ENCODE results near the gene SH3YL1. TPM values are rescaled to one million over a fixed set of nuclear protein-coding genes. Genes with fewer than 3 reads are reported as not detected.

The SH3YL1 gene
- polyA plus RNA-seq, 2 of the 4 experiments (the other 2 are of a cell fraction): 12.8 to 23.9 TPM

DNA sequence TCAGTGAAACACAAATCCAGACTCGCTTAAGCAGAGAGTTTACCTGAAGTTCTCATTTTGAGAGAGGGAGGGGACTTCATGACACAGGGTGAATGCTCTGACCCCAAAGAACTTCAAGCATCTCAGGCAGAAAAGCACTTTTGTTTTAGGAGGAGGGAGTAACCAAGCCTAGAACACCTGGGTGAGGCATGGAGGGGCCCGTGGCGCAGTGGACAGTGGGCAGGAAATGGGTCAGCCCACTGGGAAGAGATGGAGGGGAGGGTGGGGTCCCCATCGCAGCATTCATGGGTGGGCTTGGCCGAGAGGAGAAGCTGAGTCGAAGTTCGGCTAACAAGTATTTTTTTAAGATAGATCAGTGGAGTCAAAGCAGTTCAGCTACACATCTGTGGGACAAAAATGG lies 67.9 kb downstream of the SH3YL1 start:
- H3K9me3 ChIP-seq: no peaks in the 10 kb centered on the region
- H3K4me1 ChIP-seq: no peaks in the 10 kb centered on the region
- ChIA-PET CTCF (no interaction called here), POLR2A (no interaction called here)
- WGBS (ENCODE audit: missing lambda C conversion rate): 30% methylated on average over 7 of the region's 7 CpGs
- H3K27ac ChIP-seq: no peak overlapping the region
- DNase-seq (ENCODE audit: low read depth in 1 of 2, low spot score in 1 of 2) (no peak), ATAC-seq (no peak), FAIRE-seq (no peak)
- no peak overlapping the region for H3K4me2 ChIP-seq
- no peak overlapping the region for H3K4me3 ChIP-seq
- TF ChIP-seq, protein P1, sequence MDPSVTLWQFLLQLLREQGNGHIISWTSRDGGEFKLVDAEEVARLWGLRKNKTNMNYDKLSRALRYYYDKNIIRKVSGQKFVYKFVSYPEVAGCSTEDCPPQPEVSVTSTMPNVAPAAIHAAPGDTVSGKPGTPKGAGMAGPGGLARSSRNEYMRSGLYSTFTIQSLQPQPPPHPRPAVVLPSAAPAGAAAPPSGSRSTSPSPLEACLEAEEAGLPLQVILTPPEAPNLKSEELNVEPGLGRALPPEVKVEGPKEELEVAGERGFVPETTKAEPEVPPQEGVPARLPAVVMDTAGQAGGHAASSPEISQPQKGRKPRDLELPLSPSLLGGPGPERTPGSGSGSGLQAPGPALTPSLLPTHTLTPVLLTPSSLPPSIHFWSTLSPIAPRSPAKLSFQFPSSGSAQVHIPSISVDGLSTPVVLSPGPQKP (IDR thresholded peaks at IDR 0.05; ENCODE audit: low read depth, low read length): no peak
- TF ChIP-seq, protein P2, sequence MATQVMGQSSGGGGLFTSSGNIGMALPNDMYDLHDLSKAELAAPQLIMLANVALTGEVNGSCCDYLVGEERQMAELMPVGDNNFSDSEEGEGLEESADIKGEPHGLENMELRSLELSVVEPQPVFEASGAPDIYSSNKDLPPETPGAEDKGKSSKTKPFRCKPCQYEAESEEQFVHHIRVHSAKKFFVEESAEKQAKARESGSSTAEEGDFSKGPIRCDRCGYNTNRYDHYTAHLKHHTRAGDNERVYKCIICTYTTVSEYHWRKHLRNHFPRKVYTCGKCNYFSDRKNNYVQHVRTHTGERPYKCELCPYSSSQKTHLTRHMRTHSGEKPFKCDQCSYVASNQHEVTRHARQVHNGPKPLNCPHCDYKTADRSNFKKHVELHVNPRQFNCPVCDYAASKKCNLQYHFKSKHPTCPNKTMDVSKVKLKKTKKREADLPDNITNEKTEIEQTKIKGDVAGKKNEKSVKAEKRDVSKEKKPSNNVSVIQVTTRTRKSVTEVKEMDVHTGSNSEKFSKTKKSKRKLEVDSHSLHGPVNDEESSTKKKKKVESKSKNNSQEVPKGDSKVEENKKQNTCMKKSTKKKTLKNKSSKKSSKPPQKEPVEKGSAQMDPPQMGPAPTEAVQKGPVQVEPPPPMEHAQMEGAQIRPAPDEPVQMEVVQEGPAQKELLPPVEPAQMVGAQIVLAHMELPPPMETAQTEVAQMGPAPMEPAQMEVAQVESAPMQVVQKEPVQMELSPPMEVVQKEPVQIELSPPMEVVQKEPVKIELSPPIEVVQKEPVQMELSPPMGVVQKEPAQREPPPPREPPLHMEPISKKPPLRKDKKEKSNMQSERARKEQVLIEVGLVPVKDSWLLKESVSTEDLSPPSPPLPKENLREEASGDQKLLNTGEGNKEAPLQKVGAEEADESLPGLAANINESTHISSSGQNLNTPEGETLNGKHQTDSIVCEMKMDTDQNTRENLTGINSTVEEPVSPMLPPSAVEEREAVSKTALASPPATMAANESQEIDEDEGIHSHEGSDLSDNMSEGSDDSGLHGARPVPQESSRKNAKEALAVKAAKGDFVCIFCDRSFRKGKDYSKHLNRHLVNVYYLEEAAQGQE (IDR thresholded peaks at IDR 0.05): no peak
- TF ChIP-seq, protein P3, sequence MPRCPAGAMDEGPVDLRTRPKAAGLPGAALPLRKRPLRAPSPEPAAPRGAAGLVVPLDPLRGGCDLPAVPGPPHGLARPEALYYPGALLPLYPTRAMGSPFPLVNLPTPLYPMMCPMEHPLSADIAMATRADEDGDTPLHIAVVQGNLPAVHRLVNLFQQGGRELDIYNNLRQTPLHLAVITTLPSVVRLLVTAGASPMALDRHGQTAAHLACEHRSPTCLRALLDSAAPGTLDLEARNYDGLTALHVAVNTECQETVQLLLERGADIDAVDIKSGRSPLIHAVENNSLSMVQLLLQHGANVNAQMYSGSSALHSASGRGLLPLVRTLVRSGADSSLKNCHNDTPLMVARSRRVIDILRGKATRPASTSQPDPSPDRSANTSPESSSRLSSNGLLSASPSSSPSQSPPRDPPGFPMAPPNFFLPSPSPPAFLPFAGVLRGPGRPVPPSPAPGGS (IDR thresholded peaks at IDR 0.05): no peak
- no peak for TF ChIP-seq EHMT2 (IDR thresholded peaks at IDR 0.05; ENCODE audit: low read depth)
- TF ChIP-seq RNF2 (IDR thresholded peaks at IDR 0.05; ENCODE audit: borderline replicate concordance, low read depth): no peak
- TF ChIP-seq MAFK (IDR thresholded peaks at IDR 0.05; ENCODE audit: partially characterized antibody): no peak
- TF ChIP-seq, protein P4, sequence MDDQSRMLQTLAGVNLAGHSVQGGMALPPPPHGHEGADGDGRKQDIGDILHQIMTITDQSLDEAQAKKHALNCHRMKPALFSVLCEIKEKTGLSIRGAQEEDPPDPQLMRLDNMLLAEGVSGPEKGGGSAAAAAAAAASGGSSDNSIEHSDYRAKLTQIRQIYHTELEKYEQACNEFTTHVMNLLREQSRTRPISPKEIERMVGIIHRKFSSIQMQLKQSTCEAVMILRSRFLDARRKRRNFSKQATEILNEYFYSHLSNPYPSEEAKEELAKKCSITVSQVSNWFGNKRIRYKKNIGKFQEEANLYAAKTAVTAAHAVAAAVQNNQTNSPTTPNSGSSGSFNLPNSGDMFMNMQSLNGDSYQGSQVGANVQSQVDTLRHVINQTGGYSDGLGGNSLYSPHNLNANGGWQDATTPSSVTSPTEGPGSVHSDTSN (IDR thresholded peaks at IDR 0.05): no peak
- no peak for TF ChIP-seq RCOR1 (IDR thresholded peaks at IDR 0.05; ENCODE audit: low read depth, low read length)
- TF ChIP-seq HDAC2 (IDR thresholded peaks at IDR 0.05): no peak
- TF ChIP-seq POLR2A (IDR thresholded peaks at IDR 0.05; ENCODE audit: low read length): no peak
- TF ChIP-seq CHD4 (IDR thresholded peaks at IDR 0.05; ENCODE audit: borderline replicate concordance): no peak
- TF ChIP-seq, protein P5, sequence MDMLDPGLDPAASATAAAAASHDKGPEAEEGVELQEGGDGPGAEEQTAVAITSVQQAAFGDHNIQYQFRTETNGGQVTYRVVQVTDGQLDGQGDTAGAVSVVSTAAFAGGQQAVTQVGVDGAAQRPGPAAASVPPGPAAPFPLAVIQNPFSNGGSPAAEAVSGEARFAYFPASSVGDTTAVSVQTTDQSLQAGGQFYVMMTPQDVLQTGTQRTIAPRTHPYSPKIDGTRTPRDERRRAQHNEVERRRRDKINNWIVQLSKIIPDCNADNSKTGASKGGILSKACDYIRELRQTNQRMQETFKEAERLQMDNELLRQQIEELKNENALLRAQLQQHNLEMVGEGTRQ (IDR thresholded peaks at IDR 0.05): no peak
- no peak for TF ChIP-seq KDM5A (IDR thresholded peaks at IDR 0.05)
- no peak for TF ChIP-seq MAZ (IDR thresholded peaks at IDR 0.05; ENCODE audit: borderline replicate concordance, low read depth, low read length)
- no peak for TF ChIP-seq MYC (IDR thresholded peaks at IDR 0.05; ENCODE audit: borderline replicate concordance, low read length)
- TF ChIP-seq FOXS1 (CRISPR knock-in tag; IDR thresholded peaks at IDR 0.05): no peak

DNA sequence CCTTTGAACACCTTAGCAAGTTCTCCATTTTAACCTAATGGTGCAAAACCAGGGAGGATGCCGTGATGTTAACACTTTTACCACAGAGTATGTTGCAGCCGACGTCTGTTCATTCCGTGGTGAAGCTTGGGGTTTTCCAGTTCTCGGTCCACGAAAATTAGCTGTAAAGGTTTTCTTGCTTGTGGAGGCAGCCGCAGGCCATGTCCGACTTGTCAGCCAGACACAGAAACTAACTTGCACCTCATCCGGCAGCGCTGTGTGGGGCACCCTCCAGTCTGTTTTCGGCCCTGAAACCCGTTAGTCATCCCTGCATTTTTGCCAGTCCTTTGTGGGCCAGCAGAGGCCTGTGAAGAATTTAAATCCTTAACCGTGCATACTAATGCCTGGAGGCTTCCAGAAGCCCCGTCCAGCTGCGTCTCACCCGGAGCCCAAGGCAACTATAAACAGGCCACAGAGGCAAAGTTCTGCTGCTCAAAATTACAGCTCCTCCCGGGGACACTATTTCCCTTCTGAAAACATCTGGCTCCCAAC lies 70.6 kb downstream of the SH3YL1 start:
- Histone ChIP-seq H3K27ac (no peak overlapping the region), H3K4me2 (no peak overlapping the region), H3K4me3 (no peak overlapping the region), H3K9me3 (0 out of 3 replicates have a peak, but pooled peaks cover 3% of the 10 kb centered on the region), H3K4me1 (no peaks in the 10 kb centered on the region)
- DNase-seq (ENCODE audit: low read depth in 1 of 2, low spot score in 1 of 2): no peak
- POLR2A ChIA-PET: no interaction called here
- 58% methylated on average over 17 of the region's 17 CpGs for WGBS (ENCODE audit: missing lambda C conversion rate)
- no peak for TF ChIP-seq CHD4 (IDR thresholded peaks at IDR 0.05; ENCODE audit: borderline replicate concordance)
- no peak for TF ChIP-seq RCOR1 (IDR thresholded peaks at IDR 0.05; ENCODE audit: low read depth, low read length)
- TF ChIP-seq, protein P5 (IDR thresholded peaks at IDR 0.05): no peak
- CTCF ChIA-PET: interaction anchor here (0.8 kb wide), 1 partner anchor 20 kb away, joined by 4 read pairs; no protein-coding TSS in a partner anchor
- FAIRE-seq: no peak
- no peak; a peak in 2 of 6 replicates for ATAC-seq
